NCI-H226 (cell line): ENCODE measurements around the gene TCTA.

Source experiments
- DNase-seq: peaks from one replicate; pipeline ENCODE4 v3.0.0-alpha.2; 2015

Gene TCTA

DNA sequence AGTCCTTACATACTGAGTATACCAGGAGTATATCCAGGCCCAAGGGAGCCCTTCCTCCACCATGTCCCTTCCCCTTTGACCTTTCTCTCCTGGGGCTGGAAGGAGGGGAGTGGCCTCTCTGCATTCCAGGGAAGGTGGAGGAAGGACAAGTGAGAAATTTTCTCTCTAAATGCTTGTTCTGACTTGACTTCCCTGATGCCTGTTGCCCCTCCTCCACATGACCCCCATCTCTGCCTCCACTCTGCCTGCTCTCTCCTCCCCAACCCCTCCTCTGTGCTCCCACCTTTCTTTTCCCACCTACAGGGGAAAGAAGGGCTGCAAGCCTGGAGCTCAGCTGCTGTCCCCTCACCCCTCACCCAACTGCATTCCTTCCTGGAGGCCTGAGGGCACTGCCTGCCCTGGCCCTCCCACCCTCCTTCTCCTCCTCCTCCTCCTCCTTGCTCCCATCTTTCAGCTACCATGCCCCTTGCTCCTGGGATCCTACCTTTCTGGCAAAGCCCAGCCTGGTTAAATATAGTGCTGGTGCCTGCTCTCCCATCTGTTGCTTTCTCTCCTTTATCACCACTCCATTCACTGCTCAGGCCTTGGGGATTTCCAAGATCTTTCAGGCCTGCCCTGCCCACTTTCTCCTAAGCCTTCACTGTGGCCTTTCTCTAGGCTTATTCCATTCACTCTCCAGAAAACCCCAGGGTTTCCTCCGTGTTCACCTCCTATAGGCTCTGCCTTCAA lies 49.4 kb downstream of the TCTA start:
- DNase-seq, result peak; percentile 71

DNA sequence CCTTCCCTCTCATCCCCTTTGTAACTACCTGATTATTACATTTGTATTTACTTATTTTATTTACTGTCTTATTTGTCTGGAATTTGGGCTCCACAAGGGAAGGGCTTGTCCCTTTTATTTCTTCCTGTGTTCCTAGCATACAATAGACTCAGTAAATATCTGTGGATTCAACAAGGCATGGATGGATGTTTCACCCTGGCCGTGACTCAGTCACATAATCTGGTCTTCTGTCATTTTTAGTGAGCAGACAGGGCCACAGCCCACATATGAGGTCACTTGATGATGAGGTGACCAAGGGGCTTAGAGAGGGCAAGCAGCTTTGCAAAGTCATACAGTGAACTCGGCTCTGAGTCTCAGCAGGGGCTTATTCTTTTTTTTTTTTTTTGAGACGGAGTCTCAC lies 50.0 kb downstream of the TCTA start:
- DNase-seq, result no peak

DNA sequence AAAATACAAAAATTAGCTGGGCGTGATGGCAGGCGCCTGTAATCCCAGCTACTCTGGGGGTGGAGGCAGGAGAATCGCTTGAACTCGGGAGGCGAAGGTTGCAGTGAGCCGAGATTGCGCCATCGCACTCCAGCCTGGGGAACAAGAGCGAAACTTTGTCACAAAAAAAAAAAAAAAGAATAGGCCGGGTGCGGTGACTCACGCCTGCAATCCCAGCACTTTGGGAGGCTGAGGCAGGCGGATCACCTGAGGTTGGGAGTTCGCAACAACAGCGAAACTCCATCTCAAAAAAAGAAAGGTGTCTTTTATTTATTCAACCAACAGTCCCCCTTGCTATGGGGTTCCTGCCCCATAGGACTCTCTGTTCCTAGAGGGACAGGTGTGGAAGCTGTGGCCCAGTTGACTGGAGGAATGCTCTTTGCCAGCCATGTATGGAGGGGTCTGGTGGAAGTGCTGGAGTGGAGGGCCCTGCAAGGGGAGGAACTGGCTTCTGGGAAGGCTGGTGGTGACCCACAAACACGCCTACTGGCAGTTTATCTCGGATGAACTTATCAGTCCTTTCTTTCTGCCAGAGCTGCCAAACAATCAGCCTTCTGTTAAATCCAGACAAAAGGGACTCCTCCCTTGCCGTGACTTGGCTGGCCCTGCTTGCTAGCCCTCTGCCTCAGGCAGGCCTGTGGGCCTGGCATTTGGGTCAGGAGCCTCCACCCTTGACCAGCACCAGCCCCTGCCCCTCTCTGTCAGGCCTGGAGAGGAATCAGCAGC lies 53.2 kb downstream of the TCTA start:
- peak; percentile 43 for DNase-seq
